GM21367 (cell line): ENCODE results near the gene IGFL2.
"Not testable (repeated sequence)": the region's sequence is repeated elsewhere in the genome, so short reads cannot be mapped to it uniquely, and the experiment has no call there.

Source experiments
- ATAC-seq: cut with Tn5 transposase; IDR thresholded peaks from one replicate; pipeline ENCODE4 v1.9.1; 2021; ENCODE audit not compliant: unreplicated experiment

The IGFL2 gene

DNA sequence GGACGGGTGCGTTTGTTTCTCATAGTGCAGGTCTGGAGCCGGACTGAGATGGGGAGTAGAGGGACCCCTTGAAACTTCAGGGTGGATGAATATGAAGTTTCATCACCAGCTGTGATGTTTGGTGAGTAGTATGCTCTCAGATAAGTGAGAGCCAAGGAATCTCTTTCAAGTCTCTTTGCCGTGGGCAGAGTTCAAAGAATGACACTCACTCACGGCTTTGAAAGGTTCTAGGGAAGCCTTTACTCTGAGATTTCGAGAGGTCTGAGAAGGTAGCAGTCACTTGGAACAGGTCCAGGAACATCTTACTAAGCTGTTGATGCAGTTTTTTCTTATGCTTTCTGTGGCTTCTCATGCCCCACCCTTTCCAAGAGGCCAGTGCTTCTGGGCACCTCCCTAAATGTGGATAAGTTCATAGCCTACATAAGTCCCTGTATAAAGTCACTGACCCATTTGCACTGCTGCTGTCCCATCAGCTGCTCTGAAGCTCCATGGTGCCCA is at the start of gene IGFL2:
IGFL2 (plus strand) TSS at position 448 of the 498 bp plus-strand sequence; CDS start at position 489, 41 bp downstream.
- no peak for ATAC-seq

DNA sequence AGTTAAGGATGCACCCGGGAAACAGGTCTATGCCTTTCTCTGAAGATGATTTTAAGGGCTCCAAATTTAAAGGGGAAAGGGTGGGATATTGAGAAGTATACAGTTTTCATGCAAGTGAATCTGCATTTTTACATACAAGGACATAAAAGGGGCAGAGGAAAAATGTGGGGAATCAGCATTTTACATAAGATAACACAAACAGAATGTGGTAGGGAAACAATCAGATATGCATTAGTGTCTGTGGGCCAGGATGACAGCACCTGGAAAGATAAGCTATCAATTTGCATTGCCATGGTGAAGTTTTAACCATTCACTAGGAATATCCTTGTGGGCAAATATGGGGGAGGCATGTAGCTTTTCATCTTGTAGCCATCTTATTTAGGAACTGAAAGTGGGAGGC is 47.7 kb upstream of the IGFL2 start:
- no peak for ATAC-seq

DNA sequence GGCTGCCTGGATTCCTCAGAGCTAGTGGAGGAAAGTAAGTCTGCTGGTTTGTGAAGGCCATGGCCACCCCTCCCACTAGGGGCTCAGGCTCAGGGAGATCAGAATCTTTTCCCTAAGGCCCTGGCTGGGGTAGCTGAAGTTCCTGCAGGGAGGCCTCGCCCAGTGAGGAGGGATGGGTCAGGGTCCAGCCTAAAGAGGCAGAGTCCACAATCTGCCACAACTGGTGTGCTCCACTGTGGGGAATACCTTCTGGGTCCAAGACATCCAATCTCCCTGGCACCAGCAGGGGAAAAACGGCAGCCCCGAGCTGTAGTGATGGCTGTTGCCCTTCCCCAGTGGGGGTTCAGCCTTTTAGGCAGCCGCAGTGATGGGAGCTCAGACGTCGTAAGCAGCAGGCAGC is 46.7 kb upstream of the IGFL2 start:
- ATAC-seq = no peak

DNA sequence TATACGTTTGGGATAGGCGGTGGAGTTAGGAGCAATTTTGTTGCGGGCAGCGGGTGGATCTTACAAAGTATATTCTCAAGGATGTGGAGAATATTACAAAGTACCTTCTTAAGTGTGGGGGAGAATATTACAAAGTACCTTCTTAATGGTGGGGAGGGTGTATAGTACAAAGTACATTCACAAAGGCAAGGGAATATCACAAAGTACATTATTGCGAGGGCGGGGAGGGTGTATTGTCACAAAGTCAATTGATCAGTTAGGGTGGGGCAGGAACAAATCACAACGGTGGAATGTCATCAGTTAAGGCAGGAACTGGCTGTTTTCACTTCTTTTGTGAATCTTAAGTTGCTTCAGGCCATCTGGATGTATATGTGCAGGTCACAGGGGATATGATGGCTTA is 45.7 kb upstream of the IGFL2 start:
- not testable (repeated sequence) for ATAC-seq

DNA sequence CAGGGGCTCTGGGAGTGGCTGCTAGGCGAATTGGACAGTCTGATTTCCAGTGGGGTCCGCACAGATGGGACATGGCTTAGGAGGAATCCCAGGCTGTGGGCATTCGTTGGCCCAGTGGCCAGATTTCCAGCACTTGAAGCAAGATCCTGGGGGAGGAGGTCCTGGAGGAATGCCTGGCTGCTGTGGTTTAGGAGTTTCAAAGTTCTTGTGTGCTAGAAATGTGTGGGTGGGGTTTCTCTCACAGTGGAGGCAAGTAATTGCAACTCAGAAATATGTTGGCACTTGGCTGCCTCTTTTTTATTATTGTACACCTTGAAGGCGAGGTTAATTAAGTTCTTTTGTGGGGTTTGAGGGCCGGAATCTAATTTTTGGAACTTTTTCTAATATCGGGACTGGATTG is 40.7 kb upstream of the IGFL2 start:
- no peak for ATAC-seq

DNA sequence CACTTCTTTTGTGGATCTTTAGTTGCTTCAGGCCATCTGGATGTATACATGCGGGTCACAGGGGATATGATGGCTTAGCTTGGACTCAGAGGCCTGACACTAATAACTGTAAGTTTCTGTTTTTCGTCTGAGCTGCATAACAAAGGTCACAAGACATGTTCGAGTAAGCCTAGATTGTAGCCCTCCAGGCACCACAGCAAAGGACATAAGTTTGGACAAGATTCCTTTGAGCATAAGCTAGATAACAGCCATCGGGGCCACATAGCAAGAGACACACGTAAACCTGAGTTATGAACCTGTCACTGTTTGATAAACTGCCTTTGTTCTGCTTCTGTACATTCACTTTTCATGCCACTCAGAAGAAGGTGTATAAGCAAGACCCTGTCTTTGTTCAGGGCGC is 38.2 kb upstream of the IGFL2 start:
- ATAC-seq = no peak

DNA sequence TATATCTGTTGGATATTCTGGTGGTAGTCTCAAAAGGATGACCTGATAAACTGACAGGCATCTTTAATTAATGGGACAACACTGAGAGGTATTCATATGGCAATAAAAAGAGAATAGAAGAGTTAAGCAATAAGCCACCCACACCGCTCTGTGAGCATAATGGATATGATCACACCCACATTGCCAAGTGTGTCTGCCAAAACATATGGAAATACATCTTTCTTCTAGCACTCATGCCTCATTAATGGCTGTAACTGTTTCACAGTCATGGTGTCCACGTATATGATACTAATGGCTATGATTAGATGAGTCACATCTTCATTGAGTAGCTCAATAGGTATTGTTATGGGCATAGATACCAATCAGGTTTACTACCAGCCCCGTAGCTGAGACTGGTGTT is 36.7 kb upstream of the IGFL2 start:
- ATAC-seq = no peak

DNA sequence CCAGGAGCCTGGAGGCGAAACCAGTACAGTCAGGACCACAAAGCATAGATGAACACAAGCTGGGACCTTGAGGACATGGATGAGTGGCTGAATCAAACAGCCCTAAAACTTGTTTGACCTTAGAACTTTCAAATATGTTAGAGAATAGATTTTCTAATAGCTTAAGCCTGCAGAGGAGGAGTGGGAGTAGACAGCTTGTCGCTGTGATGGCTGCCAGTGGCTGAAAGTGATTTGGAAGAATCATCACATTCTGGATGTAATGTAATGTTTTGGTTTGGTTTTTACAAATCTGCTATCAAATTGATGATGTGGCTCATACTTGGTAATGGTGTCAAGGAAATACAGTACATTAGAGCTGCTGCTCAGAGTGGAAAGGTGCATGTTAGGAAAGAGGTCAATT is 35.5 kb upstream of the IGFL2 start:
- no peak for ATAC-seq

DNA sequence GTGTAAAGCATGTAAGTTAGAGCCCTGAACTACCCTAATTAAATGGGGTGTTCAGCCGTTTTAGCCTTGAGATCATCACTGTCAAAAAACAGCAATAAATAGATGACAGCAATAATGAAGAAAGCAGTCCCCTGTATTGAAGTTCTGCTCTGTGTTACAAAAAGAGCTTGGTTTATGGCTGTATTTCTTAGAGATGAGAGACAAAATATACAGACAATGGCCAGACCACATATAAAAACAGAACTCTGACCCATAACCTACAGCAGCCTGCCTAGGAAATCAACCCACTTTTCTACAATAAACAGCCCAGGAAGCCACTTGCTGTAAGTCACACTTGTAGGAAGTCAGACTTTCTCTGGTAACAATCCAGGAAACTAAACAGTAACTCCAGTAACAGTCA is 34.3 kb upstream of the IGFL2 start:
- ATAC-seq = no peak

DNA sequence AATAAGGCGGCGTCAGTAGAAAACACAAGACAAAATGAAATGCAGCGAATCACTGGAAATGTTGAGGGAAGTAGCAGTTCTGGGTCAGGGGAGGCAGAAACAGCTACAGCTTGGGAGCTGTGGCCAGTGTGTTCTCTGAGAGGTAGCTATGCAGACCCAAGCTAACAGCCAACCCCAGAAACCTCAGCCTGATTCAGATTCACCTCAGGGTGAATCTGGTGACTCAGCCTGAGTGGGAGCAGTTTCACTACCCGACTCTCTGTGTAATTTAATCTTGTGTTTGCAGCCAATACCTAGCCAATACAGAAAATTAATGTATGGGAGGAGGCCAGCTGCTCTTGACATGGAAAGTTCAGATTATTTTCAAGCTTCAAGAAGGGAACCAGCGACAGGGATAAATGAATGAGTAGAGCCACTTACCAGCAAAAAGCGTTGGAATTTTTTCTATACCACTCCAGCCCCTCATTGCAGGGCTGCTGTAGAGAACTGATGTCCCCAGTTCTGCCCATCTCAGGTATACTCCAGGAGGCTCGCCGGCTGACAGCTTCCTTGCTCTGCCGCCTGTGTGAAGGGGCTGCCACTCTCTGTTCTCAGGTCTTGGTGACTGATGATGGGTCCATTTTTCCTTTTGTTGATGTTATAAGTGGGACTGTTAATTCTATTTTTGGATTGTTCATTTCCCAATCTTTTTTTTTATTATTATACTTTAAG is 32.5 kb upstream of the IGFL2 start:
- no peak for ATAC-seq

DNA sequence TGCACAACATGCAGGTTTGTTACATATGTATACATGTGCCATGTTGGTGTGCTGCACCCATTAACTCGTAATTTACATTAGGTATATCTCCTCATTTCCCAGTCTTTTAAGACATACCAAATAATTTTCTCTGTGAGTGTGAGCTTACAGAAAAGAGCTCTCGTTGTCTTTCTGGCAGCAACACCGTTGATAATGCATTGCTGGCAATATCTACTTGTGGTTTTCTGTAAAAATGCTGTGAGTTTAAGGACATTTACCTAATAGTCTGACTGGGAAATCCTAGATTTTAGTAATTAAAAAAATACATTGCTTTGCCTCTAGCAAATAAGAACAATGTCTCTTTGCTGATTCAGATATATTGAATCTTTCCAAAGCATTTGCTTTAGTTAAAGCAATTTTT is 31.9 kb upstream of the IGFL2 start:
- ATAC-seq = no peak

DNA sequence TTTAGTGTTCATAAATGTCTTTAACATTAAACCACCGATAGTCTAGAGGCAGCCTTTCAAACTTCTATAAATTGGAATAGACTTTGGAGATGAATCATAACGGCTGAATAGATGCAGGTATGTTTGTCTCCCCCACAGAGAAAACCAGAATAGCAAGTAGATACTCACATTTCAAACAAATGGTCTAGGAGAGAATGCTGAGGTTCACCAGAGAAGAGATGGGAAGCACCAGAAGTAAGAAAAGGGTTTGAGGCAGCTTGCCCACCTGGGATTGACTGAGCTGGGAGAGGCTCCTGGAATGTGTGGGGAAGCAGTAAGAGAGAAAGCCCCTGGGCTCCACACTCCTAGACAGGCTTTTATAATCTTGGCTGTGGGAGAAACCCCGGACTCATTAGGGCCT is 29.9 kb upstream of the IGFL2 start:
- ATAC-seq = no peak

DNA sequence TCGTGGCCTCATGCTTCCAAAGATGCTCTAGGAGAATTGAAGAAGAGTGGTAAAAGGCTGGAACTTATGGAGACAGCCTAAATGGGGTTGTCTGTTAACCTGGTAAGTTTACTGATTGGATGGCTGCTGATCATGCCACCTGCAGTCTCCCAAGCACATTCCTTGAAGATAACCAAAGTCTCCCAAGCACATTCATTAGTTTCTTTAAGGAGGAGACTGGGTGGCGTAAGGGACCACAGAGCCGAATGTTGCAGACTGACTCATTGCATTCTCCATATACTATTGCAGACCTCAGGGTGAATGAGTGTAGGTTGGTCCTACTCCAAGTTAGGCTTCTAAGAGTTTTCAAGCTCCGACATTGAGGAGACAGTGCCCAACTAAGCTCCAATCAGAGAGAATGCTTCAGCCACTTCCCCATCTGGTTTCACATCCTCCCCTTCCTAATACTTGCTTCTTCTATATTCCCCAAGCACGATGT is 23.4 kb upstream of the IGFL2 start, which contains the start of gene IGFL3:
IGFL3 (minus strand) TSS at position 51 of the 478 bp plus-strand sequence; CDS start at position 12, 39 bp downstream.
- ATAC-seq = no peak

DNA sequence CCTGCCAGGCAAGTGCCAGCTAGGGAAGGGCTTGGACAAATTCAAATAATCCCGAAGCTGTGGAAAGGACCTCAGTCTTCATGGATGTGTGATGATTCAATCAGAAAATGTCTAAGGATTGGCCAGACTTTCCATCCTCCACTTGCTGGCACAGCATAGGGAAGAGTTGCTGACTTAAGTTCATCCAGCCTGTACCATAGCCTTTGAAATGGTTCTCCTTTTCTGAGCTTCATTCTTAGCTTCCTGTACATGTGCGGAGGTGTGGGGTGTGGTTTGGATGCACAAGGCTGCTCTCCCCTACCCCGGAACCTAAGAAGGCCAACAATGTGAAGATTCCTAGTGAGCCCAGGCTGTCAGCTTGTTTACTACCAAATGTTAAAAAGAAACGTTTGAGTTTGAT is 22.6 kb upstream of the IGFL2 start:
- no peak for ATAC-seq

DNA sequence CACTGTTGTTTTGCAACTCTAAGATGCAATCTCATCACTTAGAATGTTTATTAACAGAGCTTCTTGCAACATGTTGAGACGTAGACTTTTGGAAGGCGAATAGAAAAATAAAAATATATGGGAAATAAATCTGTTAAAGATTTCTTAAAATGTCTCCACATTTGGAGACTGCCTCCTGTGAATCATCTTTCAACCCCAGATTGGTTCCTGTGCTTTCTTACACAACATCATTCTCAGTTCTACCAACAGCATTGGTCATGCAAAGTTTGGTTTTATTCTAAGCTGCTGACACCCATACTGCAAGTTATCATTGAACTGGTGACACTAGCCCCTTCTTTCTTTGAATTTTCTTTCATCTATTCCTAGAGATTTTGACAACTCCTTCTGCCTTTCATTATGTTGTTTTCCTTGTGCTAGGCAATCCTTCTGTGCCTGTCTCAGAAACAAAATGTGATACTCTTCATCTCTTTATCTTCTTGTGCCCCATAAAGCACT is 21.9 kb upstream of the IGFL2 start:
- ATAC-seq = no peak

DNA sequence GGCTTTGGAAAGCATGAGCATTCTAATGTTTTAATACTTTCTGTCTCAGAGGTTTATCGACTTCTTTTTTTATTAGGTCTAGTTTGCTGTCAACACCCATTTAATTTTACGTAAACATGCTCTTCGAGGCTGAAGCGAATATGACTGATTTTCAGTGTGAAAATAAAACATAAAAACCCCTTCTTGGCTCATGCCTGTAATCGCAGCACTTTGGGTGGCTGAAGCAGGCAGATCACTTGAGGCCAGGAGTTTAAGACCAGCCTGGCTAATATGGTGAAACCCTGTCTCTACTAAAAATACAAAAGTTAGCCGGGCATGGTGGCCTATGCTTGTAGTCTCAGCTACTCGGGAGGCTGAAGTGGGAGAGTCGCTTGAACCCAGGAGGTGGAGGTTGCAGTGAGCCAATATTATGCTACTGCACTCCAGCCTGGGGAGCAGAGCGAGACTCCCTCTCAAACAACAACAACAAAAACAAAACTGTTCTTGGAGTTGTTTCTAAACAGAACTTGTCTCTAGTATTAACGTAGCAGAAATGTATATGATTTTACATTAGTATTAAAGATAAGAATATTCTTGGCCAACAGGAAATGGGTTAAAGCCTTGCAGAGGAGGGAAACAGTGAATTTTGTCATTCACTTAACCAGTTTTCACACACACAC is 16.4 kb upstream of the IGFL2 start:
- ATAC-seq = no peak

DNA sequence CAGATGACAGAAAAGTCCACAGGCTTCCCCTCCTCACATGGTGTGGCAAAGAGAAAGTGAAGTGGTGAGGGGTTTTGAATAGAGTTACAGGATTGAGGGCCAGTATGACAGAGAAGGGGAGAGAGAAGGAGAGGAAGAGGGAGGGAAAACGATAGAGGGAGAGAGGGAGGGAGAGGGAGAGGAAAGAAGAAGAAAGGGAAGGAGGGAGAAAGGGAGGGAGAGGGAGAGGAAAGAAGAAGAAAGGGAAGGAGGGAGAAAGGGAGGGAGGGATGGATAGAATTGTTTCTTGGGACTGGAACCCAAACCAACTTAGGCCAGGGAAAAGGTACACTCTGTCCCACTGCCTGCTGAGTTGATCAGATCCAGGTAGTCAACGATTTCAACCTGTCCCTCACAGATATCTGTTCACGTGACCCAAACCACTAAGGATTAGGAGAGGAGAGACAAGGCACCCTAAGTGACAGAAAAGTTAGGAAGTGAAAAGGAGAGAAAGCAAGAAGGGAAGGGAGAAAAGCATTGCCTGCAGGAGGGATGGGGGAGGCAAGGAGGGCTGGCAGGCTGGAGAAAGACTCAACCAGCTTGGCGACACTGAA is 15.4 kb upstream of the IGFL2 start:
- ATAC-seq = no peak

DNA sequence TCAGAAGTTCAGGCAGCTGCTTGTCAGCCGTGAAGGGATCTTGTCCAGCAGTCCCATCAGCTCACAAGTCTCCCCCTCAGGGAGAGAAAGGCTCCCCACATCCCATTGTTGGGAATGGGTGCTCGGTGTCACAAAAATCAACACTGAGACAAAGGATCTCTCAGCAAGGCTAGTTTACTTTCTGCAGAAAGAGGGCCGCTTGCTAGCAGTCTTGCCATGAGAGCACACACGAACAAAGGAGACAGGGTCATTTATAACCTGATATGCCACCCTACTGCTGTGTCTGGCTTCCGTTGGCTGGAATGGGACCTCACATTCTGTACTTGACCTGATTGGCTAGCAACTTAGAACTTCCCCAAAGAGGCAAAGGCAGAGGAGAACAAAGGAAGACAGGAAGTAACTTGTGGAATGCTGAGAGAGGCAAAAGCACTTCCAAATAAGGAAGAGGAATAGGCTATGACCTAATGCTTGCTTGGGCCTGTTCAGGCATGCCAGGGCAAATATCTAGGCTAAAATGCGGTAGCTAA is 14.9 kb upstream of the IGFL2 start:
- ATAC-seq = no peak

DNA sequence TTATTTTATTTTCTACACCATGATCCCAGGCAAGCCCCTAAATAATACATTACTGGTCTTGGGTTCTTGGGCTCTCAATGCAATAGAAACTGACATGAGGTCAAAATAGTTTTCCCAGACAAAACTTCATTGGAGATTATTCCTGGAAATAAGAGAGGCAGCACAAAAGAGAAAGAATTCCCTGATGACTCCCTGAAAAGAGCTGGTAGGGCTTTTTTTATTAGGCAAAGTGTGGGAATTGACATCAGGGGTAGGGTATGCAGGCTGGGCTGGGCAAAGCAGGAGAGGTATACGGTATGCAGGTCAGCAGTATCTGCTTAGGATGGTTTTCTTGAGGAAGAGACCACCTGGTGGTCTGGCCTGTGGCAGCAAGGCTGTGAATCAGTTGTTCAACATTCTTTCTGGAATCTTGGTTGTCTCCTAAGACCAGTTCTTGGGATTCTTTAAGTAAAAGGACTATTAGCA is 14.2 kb upstream of the IGFL2 start:
- ATAC-seq = no peak

DNA sequence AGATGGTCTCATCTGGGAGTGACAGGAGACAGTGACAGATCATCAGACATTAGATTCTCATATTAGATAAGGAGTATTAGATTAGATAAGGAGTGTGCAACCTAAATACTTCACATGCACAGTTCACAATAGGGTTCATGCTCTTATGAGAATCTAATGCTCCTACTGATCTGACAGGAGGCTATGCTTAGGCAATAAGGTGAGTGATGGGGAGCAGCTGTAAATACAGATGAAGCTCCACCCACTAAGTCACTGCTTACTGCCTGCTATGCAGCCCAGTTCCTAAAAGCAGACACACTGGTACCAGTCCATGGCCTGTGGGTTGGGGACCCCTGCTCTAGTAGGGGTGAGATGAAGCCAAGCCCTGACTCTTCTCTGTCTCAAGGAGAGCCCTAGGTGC is 13.5 kb upstream of the IGFL2 start:
- ATAC-seq = no peak

DNA sequence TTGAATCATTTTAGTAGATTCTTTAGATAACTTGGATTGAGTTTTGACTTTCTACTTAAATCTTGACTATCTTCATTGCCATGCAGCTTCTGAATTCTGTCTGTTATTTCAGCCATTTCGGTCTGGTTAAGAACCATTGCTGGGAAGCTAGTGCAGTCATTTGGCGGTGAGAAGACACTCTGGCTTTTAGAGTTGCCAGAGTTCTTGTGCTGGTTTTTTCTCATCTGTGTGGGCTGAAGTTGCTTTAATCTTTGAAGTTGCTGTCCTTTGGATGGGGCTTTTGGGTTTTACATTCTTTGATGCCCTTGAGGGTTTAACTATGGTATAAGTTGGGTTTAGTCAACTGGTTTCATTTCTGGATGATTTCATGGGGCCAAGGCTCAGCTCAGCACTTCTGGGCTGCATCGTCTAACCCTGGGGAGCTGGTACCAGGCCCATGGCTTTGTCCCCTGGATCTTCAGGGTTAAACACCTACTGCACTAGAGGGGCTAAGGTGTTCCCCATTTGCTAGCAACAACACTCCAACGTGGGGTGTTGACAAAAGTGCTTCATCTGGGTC is 10.0 kb upstream of the IGFL2 start:
- no peak for ATAC-seq
